ENCODE data around the gene DLK1. TPM values are rescaled to one million over a fixed set of nuclear protein-coding genes. Genes with fewer than 3 reads are reported as not detected.

Gene DLK1
- not detected for total RNA-seq

DNA sequence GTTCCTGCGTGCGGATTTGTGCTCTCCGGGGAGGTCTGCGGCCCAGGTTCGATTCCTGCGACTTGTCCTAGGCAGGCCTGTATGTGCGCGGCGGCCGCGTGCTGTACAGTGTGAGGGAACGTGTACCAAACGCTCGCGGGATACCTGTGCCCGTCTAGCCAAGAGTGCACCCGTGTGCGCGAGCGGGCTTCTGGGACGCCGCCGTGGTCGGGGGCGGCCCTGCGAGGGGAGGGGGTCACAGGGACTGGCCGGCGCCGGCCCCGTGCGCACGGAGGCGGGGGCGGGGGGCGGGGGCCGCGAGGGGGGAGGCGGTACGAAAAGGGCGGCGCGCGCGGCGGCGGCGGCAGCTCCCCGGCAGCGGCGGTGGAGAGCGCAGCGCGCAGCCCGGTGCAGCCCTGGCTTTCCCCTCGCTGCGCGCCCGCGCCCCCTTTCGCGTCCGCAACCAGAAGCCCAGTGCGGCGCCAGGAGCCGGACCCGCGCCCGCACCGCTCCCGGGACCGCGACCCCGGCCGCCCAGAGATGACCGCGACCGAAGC is at the start of gene DLK1:
TSS of gene DLK1 (plus strand) at position 343 of the 536 bp plus-strand sequence. CDS start at position 520, 177 bp downstream.
- Mint-ChIP-seq H3K4me1 (ENCODE audit: low read depth) (no peaks in the 10 kb centered on the region), H3K9me3 (no peaks in the 10 kb centered on the region), H3K4me3 (no peak within 1 kb of the TSS), H3K27me3 (ENCODE audit: low read depth) (peaks cover 34% of the 10 kb centered on the region), H3K27ac (no peak within 1 kb of the TSS), H3K36me3 (ENCODE audit: insufficient read depth in 2 of 2) (no peaks in the 10 kb centered on the region)
- ATAC-seq (replicated peaks in 1 of 2) = no peak
- DNase-seq = no peak

DNA sequence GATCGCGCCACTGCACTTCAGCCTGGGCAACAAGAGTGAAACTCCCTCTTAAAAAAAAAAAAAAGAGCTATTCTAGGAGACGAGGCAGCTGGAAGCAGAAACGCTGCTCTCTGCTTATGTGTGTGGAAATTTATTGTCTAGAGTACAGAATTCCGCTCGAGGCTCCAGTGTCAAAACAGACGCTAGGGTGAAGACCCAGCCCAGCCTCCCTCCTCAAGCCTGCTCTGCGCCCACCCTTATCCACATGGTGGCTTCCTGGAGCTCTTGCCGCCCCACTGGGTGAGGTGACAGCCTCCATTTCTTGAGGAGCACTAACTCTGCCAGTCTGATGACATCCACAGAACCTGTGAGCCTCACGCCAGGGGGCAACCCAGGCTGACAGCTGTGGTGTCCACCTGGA is 49.5 kb upstream of the DLK1 start:
- Mint-ChIP-seq H3K27ac (no peak overlapping the region), H3K4me3 (no peak overlapping the region), H3K9me3 (no peaks in the 10 kb centered on the region), H3K36me3 (ENCODE audit: insufficient read depth in 2 of 2) (no peaks in the 10 kb centered on the region), H3K4me1 (ENCODE audit: low read depth) (peaks cover 9% of the 10 kb centered on the region), H3K27me3 (ENCODE audit: low read depth) (peaks cover 26% of the 10 kb centered on the region)
- no peak for ATAC-seq (replicated peaks in 1 of 2)
- DNase-seq = no peak

DNA sequence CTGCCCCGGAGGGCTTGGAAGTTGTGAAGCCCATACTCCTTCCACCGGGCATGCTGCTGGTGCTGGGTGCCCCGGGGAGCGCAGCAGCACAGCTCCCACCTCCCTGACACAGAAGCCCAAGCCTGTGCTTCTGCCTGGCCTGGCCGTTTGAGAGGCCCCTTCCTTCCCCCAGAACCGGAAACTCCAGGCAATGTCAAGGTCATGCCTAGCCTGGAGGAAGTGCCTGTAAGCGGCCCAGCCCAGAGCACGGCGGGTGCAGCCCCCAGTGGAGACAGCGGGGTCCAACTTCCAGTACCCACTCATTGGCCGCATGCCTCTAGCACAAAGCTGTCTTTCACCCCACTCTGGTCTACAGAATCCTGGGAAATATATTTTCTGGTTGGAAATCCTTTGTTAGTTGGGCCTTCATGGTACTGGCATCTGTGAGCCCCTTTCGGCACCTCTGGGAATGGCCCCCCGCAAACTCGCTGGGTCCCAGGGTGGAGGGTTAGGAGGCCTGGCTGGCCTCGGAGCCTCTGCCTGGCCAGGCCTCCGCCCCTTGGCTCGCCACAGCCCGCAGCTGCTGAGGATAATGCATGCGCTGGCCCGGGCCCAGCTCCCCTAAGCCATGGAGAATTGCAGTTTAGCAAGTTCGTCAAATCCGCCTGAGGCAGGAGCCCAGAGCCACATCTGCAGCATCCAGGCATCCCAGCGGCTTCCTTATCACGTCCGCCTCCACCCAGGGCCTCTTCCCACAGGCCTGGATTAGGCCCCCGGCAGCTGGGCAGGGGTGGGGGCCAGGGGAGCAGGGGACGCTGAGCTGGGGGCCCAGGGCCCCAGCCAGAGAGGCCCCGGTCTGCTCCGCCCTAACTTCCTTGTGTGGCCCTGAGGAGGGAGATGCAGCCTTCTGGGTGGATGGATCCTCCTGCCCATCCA is 48.9 kb upstream of the DLK1 start:
- DNase-seq (no peak), ATAC-seq (replicated peaks in 1 of 2) (no peak)
- Mint-ChIP-seq H3K36me3 (ENCODE audit: insufficient read depth in 2 of 2) (no peaks in the 10 kb centered on the region), H3K27me3 (ENCODE audit: low read depth) (peaks cover 21% of the 10 kb centered on the region), H3K4me3 (no peak overlapping the region), H3K4me1 (ENCODE audit: low read depth) (peaks cover 9% of the 10 kb centered on the region), H3K27ac (no peak overlapping the region), H3K9me3 (no peaks in the 10 kb centered on the region)

DNA sequence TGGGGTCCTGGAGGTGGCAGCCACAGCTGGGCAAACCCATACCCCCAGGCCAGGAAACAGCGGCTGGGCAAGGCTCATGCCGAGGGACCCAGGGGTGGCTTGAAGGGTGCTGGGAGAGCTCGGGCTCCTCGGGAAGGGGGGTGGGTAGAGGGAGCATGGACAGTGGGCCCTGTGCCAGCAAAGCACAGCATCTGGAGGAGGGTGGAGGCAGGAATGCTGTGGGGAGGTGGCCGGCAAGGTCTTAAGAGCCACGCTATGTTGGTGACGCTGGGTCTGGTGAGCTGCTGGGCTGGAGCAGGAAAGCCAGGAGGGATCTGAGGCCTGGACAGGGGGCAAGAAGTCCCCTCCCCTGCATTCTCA is 48.2 kb upstream of the DLK1 start:
- Mint-ChIP-seq H3K4me3 (no peak overlapping the region), H3K36me3 (ENCODE audit: insufficient read depth in 2 of 2) (no peaks in the 10 kb centered on the region), H3K27me3 (ENCODE audit: low read depth) (peaks cover 14% of the 10 kb centered on the region), H3K4me1 (ENCODE audit: low read depth) (peaks cover 2% of the 10 kb centered on the region), H3K27ac (no peak overlapping the region), H3K9me3 (no peaks in the 10 kb centered on the region)
- ATAC-seq (replicated peaks in 1 of 2) (no peak), DNase-seq (no peak)

DNA sequence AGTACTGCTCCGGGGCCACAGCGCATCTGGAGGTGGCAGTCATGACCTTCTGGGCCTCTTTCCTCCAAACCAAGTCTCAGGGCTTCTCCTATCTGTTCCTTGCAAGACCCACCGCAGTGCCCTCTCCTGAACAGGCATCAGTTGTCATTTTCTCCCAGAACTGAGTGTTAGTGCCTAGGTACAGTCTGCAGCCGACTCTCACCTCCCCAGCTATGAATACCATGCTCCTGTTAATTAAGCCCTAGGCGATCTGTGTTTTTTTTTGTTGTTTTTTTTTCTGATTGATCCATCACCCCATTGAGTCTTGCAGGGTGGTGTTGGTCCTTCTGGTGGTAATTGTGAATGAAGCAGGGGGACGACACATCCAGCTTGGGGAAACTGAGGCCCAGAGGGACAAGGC is 47.5 kb upstream of the DLK1 start:
- Mint-ChIP-seq H3K9me3 (no peaks in the 10 kb centered on the region), H3K4me3 (no peak overlapping the region), H3K4me1 (ENCODE audit: low read depth) (peaks cover 2% of the 10 kb centered on the region), H3K36me3 (ENCODE audit: insufficient read depth in 2 of 2) (no peaks in the 10 kb centered on the region), H3K27ac (no peak overlapping the region), H3K27me3 (ENCODE audit: low read depth) (peaks cover 7% of the 10 kb centered on the region)
- ATAC-seq (replicated peaks in 1 of 2) (no peak), DNase-seq (no peak)

DNA sequence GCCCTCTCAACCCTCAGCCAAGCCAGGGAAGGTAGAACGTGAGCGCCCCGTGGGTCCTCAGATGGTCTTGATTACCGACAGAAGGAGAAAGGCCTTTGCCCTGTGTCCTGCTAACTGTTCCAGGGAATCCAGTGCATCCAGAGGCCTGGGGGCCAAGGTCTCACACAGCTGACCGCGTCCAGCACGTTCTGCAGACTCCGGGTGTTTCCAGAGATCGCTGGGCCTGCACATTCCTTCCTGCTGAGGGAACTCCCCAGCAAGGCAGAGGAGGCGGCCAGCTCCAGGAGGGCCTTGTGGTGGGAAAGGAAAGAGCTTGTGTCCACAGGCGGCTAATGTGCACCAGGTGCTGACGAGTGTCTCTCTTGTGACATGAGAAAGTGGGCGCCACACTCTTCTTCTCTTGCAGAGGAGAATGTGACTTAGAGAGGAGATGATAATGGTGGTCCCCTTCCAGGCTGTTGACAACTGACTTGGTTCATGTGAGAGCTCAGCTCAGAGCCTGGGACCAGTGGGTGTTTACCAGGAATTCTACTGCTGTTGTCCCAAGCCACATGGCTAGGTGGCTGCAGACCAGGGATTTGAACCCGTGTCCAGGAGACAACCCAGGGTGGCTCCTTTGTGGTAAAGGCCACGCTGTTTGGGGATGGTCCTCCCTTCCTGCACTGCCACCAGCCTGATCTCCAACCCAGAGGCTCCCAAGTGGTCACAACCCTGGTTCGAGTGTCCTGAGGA is 46.8 kb upstream of the DLK1 start:
- Mint-ChIP-seq H3K36me3 (ENCODE audit: insufficient read depth in 2 of 2) (no peaks in the 10 kb centered on the region), H3K27ac (no peak overlapping the region), H3K9me3 (no peaks in the 10 kb centered on the region), H3K4me3 (no peak overlapping the region), H3K27me3 (ENCODE audit: low read depth) (no peaks in the 10 kb centered on the region), H3K4me1 (ENCODE audit: low read depth) (peaks cover 4% of the 10 kb centered on the region)
- DNase-seq (no peak), ATAC-seq (replicated peaks in 1 of 2) (no peak)

DNA sequence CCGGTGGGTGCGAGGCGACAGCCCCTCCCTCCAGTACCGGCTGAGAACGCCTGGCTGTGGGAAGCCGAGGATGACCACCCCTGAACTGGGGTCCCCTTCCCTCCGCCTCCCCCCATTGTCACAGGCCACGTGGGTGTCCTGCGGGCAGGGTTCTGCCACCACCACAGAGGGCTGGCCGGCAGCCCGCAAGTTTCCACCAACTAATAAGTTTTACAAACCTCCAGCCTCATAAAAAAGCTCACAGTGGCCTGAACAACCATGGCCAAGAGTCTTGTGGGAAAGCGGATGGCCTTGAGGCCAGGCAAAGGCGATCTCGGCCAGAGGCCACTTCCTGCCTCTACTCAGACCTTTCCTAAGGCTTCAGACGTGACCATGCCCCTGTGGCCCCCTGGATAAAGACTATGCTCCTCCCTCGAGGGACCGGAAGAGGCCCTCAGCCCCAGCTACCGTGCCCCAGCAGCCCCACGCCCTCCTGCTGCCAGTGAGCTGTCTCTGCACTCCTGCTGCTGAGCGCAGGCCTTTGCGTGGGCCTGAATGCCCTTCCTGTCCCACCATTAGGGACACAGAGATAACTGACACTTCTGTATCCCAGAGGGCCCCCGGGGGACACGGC is 46.1 kb upstream of the DLK1 start:
- no peaks in the 10 kb centered on the region for H3K9me3 Mint-ChIP-seq
- DNase-seq (no peak), ATAC-seq (replicated peaks in 1 of 2) (no peak)
- H3K4me3 Mint-ChIP-seq = no peak overlapping the region
- no peaks in the 10 kb centered on the region for H3K36me3 Mint-ChIP-seq (ENCODE audit: insufficient read depth in 2 of 2)
- no peak overlapping the region for H3K27ac Mint-ChIP-seq
- peaks cover 4% of the 10 kb centered on the region for H3K4me1 Mint-ChIP-seq (ENCODE audit: low read depth)
- H3K27me3 Mint-ChIP-seq (ENCODE audit: low read depth) = no peaks in the 10 kb centered on the region

DNA sequence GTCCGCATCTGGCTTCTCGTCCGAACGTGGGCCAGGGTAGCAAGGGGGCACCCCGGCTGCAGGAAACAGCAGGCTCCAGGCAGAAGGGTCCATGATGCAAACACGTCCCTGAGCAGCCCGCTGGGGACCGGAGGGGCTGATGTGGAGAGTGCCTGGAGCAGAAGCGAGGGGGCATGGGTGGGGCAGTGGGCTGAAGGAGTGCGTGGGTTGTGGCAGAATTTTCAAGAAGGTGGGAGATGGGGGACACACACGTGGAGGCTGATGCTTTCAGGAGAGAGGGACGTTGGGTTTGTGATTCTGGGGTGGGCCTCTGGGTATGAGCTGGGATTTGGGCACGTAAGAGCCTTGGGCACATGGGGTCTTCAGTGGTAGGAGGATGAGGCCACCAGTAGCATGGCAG is 45.6 kb upstream of the DLK1 start:
- no peak for DNase-seq
- Mint-ChIP-seq H3K4me1 (ENCODE audit: low read depth) (peaks cover 4% of the 10 kb centered on the region), H3K27me3 (ENCODE audit: low read depth) (no peaks in the 10 kb centered on the region), H3K9me3 (no peaks in the 10 kb centered on the region), H3K4me3 (no peak overlapping the region), H3K27ac (no peak overlapping the region), H3K36me3 (ENCODE audit: insufficient read depth in 2 of 2) (no peaks in the 10 kb centered on the region)
- no peak for ATAC-seq (replicated peaks in 1 of 2)

DNA sequence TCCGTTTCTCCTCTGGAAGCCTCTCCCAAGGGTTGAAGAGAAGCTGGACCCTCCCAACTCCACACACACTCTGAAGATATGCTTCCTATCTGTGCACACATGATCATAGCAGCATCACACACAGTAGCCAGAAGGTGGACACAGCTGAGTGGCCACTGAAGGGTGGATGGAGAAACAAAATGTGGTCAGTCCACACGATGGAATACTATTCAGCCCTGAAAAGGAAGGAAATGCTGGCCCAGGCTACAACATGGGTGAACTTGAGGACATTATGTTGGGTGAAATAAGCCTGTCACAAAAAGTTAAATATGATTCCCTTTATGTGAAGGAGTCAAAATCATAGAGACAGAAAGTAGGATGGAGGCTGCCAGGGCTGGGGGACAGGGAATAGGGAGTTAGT is 43.9 kb upstream of the DLK1 start:
- ATAC-seq (replicated peaks in 1 of 2) = no peak
- H3K27me3 Mint-ChIP-seq (ENCODE audit: low read depth) = no peaks in the 10 kb centered on the region

DNA sequence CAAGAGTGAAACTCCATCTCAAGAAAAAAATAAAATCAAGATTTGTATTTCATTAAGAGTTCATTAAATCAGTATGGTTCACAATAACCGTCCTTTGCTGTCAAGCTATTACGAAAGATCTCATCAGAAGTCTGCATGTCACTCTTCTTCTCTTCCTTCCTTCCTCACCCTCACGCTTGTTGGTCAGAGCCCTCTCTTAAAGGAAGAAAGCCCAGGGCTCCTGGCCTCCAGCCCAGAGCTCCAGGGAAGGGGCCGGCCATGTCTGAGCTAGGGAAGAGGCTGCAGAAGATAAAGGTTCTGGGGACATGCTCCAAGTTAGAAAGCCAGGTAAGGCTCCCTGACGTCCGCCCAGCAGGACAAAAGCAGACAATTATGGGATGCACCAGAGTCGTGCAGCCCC is 43.1 kb upstream of the DLK1 start:
- no peaks in the 10 kb centered on the region for H3K36me3 Mint-ChIP-seq (ENCODE audit: insufficient read depth in 2 of 2)
- peaks cover 4% of the 10 kb centered on the region for H3K4me1 Mint-ChIP-seq (ENCODE audit: low read depth)
- H3K27ac Mint-ChIP-seq = no peak overlapping the region
- H3K9me3 Mint-ChIP-seq = no peaks in the 10 kb centered on the region
- ATAC-seq (replicated peaks in 1 of 2) = no peak
- H3K27me3 Mint-ChIP-seq (ENCODE audit: low read depth) = no peaks in the 10 kb centered on the region
- DNase-seq = no peak
- H3K4me3 Mint-ChIP-seq = no peak overlapping the region

More for the DNA sequence above, 43.9 kb upstream of the DLK1 start:
- Mint-ChIP-seq H3K4me1 (ENCODE audit: low read depth) (peaks cover 4% of the 10 kb centered on the region), H3K36me3 (ENCODE audit: insufficient read depth in 2 of 2) (no peaks in the 10 kb centered on the region), H3K27ac (no peak overlapping the region), H3K4me3 (no peak overlapping the region), H3K9me3 (no peaks in the 10 kb centered on the region)
- no peak for DNase-seq

DNA sequence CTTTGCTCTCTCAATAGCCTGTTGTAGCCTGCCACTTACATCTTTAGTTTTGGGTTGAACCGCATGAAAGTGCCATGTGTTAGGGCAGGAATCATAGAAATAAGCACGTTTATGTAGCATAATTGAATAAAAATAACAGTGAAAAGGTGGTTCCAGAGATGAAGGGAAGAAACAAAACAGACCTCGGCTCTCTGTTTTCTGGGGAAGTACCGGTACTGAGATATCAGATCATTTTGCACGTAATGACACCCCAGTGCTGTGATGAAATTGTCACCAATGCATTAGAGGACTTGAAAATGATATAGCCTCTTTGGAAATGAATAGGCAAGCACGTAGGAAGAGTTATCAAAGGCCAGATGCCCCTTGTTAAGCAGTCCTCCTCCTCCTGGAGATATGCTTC is 42.5 kb upstream of the DLK1 start:
- H3K4me1 Mint-ChIP-seq (ENCODE audit: low read depth) = peaks cover 4% of the 10 kb centered on the region
- ATAC-seq (replicated peaks in 1 of 2) = peak in 1 of 2 donors; percentile 53
- H3K27me3 Mint-ChIP-seq (ENCODE audit: low read depth) = no peaks in the 10 kb centered on the region
- H3K36me3 Mint-ChIP-seq (ENCODE audit: insufficient read depth in 2 of 2) = no peaks in the 10 kb centered on the region
- H3K4me3 Mint-ChIP-seq = no peak overlapping the region
- no peak for DNase-seq
- no peaks in the 10 kb centered on the region for H3K9me3 Mint-ChIP-seq
- H3K27ac Mint-ChIP-seq = no peak overlapping the region

DNA sequence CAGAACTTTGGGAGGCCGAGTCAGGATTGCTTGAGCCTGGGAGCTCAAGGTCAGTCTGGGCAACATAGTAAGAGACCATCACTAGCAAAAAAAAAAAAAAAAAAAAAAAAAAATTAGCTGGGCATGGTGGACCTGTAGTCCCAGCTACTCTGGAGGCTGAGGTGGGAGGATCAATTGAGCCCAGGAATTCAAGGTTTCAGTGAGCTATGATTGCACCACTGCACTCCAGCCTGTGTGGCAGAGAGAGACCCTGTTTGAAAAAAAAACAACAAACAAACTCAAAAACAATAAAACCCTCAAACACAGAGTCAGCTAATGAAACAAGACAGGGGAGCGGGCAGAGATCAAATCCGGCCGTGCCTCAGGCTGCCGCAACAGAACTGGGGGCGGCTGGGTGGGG is 41.7 kb upstream of the DLK1 start:
- H3K4me1 Mint-ChIP-seq (ENCODE audit: low read depth) = peaks cover 4% of the 10 kb centered on the region
- H3K36me3 Mint-ChIP-seq (ENCODE audit: insufficient read depth in 2 of 2) = no peaks in the 10 kb centered on the region
- no peak for DNase-seq
- H3K4me3 Mint-ChIP-seq = no peak overlapping the region
- H3K27me3 Mint-ChIP-seq (ENCODE audit: low read depth) = no peaks in the 10 kb centered on the region
- no peak overlapping the region for H3K27ac Mint-ChIP-seq
- no peak for ATAC-seq (replicated peaks in 1 of 2)
- no peaks in the 10 kb centered on the region for H3K9me3 Mint-ChIP-seq

DNA sequence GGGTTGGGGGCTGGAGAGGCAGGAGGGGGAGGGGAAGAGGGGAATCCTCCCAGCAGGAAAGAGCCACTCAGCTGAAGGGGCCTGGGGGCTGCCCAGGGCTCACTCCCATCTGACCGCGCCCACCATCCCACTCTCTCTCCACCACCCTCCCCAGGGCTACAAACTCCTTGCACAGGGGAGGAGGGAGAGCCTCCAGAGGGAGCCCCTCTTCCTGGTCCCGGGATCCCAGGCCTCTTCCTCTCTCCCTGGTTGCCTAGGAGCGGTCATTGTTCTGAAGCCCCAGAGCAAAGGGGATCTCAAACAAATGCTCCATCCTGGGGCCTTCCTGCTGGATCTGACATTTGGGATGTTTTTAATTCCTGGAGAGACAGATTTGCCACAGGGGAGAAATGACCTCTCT is 39.8 kb upstream of the DLK1 start:
- Mint-ChIP-seq H3K27ac (no peak overlapping the region), H3K4me3 (no peak overlapping the region), H3K9me3 (no peaks in the 10 kb centered on the region), H3K36me3 (ENCODE audit: insufficient read depth in 2 of 2) (no peaks in the 10 kb centered on the region), H3K4me1 (ENCODE audit: low read depth) (peaks cover 4% of the 10 kb centered on the region), H3K27me3 (ENCODE audit: low read depth) (no peaks in the 10 kb centered on the region)
- ATAC-seq (replicated peaks in 1 of 2) (no peak), DNase-seq (no peak)

All from activated T-cell treated with anti-CD3 and anti-CD28 coated beads, Interleukin-2, amount 50 U/mL, for 72 hours (primary cell).